Iris pigment epithelial cell (primary cell): ENCODE results near the gene CMC2.

Experiments
- DNase-seq: peaks from one replicate; pipeline ENCODE4 v3.0.0-alpha.2; 2011; ENCODE audit warnings: low read depth

CMC2 gene

DNA sequence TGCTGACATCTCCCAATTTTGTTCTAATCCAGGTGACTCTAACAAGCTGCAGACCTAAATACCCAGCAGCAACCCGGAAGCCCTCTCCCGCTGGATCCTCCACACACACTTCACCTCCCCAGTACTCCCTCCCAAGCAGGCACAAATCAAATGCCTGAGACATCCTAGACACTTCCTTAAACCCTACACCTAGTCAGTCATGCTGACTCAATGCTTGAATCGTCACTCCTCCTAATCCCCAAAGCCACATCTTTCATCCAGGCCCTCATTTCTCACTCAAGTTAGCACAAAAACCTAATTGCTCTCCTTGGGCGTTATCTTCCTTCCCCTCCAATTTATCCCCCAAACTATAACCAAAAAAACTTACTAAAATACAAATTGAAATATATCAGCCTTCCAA lies 32.7 kb downstream of the CMC2 start:
- DNase-seq, result peak; percentile 85

DNA sequence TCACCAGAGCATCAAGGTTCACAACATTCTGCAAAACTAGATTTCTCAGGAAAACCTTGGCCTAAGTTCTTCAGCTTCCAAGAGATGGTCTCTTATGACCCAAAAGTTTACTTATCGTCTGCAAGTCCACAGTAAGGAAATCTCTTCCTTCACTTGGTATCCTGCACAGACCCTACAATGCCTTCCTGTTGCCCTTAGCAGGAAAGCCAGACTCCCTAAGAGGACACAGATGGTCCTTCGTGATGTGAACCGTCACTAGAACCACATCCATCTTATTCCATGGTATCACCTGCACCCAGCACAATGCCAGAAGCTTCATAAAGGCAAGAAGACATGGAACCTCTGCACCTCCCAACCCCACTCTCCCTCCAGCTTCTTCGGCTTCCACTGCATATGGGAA lies 34.1 kb downstream of the CMC2 start:
- DNase-seq, result no peak

DNA sequence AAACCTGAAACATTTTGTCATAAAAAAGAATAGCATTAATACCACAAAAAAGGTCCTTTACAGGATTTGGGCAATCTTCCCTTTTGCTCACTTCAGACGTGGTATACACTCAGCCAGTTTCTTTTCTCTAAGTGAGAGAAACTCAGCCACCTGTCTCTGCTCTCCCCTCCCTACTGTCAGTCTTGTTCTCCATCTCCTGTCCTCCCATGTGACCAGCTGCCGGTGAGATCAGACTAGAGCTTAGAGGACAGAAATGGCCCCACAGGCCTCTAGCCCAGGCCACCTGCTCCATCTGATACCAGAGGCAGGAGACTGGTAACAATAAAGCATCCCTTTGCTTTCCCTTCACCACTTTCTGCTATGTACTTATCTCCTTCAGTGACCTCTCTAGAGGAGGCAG lies 34.9 kb downstream of the CMC2 start:
- DNase-seq, result no peak

DNA sequence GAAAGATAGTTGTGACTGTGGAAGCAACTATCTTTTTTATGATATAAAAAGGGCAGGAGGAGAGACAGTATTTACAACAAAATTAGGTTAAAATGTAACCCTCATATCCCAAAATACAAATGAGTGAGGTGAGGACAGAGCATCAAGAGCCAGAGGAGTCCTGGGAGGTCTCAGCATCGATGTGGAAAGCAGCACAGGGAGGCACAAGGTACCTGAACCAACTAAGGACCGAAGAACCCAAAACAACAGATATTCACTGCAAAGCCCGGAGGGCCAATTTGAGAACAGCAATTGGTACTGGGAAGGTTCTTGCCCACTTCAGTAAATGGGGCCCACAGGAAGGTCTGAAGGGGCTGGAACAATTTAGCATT lies 37.6 kb downstream of the CMC2 start:
- no peak for DNase-seq

- DNase-seq, result peak; percentile 75
Measured at GRCh38 chr16:80968386-80969113, 38.1 kb downstream of the CMC2 start.

DNA sequence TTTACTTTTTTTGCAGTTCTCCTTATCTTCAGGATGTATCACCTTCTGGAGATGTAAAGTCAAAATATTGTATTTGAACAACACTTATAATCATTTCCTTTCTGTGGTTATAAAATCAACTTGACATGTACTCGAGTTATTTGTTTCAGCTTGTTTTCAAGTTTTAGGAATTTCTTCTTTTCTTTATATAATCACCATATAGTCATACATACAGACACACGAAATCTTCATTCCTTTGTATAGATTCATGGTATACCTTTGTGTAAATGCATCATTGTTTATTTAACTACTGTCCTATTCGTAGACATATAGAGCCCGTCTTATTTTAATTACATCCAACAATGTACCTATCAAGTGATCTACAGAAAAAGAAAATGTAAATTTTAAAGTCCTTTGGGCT lies 40.1 kb downstream of the CMC2 start:
- DNase-seq, result no peak

- no peak for DNase-seq
Measured at GRCh38 chr16:80964351-80964750, 42.3 kb downstream of the CMC2 start.

- DNase-seq, result no peak
Measured at GRCh38 chr16:80962879-80963278, 43.8 kb downstream of the CMC2 start.

DNA sequence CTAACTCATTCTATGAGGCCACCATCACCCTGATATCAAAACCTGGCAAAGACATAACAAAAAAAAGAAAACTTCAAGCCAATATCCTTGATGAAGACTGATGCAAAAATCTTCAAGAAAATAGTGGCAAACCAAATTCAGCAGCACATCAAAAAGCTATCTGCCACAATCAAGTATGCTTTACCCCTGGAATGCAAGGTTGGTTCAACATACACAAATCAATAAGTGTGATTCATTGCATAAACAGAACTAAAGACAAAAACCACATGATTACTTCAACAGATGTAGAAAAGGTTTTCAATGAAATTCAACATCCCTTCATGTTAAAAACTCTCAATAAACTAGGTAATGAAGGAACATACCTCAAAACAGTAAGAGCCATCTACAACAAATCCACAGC lies 48.4 kb downstream of the CMC2 start:
- DNase-seq, result no peak

- no peak for DNase-seq
Measured at GRCh38 chr16:80954985-80955384, 51.7 kb downstream of the CMC2 start.

DNA sequence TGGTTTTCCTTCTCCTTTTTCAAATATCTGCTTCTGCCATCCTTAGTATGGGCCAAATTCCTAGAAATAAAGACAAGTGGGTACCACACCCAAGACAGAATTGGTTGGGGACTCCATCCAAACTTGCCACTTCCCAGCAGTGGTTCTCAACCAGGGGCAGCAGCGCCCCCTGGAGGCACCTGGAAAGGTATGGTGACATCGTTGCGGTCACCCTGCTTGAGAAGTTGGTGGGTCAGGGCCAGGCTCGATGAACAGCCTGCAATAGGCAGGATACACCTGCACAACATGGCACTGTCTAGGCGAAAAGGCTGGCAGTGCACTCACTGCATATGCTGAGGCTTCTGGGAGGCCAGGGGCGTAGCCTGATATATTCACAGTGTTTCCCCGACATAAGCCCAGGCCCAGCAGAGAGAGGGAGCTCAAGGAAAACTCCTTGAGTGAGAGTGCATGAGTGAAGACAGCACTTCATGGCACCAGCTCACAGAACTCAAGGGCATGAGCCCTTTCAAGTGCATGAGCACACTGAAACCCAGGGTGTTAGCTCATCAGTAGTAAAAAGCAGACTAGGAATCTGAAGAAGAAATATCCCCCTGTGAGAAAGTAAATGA lies 57.7 kb downstream of the CMC2 start:
- peak; percentile 46 for DNase-seq

DNA sequence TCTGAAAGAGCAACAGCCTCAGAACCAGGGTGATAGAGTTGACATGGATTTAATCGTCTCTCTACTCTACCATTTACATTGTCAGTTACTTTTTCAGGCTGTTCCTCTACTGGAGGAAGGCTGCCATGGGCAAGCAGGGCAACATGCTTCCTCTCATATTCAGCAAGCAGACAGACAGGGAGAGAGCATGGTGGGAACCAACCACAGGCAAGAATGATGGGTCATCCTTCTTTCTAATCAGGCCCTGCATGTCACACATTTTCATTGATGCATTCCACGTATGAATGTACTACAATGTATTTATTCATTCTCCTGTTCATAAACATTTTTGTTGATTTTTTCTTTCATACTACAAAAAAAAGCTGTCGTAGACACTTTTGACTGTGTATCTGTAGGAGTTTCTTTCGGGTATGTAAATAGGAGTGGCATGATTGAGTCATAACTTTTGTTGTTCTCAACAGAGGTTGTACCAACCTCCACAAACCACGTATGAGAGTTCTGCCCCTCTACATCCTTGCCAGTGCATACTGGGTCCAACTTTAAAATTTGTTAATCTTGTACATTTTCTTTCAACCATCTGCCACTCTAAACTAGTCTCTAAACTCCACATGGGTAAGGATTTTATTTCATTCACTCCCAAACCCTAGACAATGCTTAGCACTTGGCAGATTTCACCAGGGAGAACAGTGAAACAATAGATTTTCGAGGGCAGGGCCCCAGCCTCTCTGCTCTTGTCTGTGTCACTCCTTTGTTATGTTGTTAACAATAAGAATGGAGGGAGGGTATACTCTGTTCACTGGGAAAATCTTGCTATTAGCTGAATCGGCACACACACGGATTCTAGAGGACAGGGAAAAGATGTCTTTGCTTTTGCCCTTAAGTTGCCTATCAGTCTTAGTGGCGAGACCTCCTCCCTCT lies 58.7 kb downstream of the CMC2 start:
- DNase-seq, result no peak

DNA sequence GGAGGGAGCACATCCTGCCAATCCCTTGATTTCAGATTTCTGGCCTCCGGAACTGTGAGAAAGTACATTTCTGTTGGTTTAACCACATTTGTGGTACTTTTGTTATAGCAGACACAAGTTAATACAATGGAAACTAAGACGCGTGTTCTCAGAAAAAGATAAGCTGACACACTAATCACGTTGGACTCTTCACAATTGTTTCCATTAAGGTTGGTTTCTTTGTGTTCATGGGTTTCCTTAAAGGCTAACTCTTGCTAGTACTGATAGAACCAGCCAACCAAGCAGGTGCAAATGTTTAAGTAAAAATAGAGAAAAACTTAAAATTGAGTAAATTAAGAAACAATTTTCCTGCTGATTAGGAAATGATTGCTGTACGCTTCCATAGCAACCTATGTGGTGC lies 59.4 kb downstream of the CMC2 start:
- DNase-seq, result no peak

DNA sequence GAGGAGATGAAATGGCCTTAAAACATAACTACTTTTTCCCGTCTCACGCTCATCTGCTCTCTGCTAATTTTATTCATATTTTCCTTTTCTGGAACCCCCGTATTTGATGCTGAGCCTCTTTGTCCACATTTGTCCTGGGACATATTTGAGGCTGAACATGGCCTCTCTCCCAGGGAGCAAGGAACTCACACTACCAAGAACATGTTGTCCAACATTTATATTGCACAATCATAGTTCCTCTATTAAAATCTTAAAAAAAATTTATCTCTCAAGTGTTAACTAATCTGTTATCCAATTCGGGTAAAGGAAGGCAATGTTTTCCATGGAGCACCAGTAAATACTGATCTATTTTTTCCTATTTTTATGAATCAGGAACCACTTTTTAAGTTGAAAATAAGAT lies 60.2 kb downstream of the CMC2 start:
- no peak for DNase-seq

- DNase-seq, result no peak
Measured at GRCh38 chr16:80940069-80940856, 66.4 kb downstream of the CMC2 start.

GRCh38 chr16:80938879-80939260 lies 67.8 kb downstream of the CMC2 start:
- no peak for DNase-seq

DNA sequence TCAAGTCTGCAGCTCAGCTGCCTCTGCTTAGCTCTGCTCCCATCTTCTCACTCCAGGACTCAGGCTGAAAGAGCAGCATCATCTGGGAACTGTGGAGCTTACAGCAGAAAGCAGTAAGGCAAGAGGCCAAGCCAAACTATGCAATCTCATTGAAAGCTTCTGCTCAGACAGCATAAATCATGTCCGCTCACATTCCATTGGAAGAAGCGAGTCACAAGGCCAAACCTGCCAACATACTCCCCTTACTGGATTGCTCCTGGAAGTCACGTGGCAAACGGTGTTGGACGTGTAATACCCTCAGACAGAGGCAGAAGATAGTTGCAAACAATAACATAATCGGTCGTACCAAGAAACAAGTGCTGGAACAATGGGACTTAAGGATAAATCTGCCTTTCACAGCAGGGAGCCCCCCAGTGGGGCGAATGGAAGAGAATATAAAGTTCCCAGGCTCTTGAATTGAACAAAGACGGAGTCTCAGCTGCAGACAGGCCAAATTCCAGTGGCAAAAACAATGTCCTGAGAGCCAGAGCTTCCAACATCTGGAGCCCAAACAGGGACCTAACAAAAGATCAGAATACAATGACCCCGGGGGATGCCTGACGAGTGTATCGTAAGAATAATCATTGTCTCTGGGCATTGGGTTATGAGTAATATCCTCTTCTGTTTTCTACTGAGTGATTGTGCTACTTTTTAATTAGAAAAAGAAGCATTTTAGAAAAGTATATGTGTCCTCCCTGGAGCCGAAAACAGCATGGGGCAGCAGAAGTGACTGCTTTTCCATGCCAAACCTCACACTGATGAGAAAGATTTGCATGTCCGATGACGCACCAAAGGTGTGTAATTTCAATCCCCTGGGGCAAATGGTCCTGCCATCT lies 68.4 kb downstream of the CMC2 start:
- peak; percentile 97 for DNase-seq

DNA sequence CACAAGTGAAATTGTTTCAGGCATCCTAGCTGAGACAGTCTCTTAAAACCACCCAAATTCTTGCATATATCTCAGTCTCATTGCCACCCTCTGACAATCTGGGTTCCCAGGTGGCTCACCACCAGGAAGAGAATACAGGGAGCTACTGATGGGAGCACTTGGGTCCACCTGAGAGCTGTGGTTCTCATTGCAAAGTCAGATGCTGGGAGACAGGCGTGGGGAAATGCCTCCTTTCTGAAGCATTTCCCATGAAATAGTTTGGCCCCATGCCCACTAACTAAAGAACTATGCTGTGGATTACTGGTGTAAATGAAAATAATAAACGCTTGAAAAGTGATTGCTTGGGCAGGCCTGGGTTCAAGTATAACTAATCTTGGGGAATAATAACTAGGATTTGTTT lies 70.3 kb downstream of the CMC2 start:
- DNase-seq, result peak; percentile 72

- DNase-seq, result no peak
Measured at GRCh38 chr16:80935691-80936090, 71.0 kb downstream of the CMC2 start.

- peak; percentile 88 for DNase-seq
Measured at GRCh38 chr16:80932708-80933095, 74.0 kb downstream of the CMC2 start.
